GM15510 (cell line): ENCODE results near the gene SH2B2.

Experiments
- POLR2A ChIP-seq: IDR thresholded peaks from 3 replicates; pipeline ENCODE4 v1.6.1; 2011; ENCODE audit warnings: borderline replicate concordance; ENCODE audit not compliant: insufficient read length; ENCODE audit errors: extremely low read depth

Gene SH2B2

DNA sequence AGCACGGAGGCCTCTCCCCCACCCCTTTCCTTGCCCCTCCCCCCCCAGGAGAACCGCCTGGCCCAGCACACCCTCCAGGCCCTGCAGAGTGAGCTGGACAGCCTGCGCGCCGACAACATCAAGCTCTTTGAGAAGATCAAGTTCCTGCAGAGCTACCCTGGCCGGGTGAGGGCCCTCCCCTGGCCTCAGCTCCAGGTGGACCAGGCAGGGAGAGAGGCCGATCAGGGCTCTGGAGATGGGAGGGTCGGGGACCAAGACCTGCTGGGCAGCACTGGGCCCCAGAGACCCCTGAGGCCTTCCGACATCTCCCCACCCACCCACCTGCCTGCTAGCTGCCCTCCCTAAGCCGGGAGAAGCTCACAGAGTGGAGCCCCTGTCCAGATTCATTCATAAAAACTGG lies 8.8 kb upstream of the SH2B2 start:
- TF ChIP-seq POLR2A = no peak

DNA sequence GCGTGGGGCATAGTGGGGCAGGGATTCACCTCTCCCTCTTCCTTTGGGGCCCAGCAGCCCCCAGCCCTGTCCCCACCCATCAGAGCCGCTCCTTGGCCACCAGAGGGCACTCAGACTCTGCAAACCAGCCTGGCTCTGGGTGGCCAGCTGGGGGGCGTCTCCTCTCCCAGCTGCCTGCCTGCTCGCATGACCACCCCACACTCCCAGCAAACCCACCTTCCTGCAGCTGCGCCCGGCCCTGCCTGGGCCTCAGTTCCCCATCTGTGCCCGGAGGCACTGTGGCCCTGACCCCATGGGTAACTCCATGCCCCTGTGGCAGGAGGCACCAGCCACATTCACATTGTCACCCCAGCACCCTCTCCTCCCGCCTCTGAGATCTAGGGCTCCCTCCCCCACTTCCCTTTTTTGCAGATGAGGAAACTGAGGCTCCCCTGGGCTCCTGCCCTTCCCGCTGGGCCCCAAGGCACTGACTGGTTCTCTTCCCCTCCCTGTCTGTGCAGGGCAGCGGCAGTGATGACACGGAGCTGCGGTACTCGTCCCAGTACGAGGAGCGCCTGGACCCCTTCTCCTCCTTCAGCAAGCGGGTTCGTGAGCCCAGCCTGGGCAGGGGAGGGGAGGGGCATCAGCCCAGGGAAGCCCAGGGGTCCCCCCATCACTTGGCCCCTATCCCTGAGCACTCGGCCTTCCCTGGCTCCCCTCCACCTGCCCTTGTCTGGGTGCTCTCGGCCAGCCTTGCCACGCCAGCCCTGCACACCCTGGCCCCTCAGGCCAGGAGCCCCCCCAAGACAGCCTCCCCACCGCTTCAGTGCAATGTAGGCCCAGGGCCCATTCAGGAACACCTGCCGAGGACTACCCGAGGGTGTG lies 6.9 kb upstream of the SH2B2 start:
- TF ChIP-seq POLR2A = no peak

DNA sequence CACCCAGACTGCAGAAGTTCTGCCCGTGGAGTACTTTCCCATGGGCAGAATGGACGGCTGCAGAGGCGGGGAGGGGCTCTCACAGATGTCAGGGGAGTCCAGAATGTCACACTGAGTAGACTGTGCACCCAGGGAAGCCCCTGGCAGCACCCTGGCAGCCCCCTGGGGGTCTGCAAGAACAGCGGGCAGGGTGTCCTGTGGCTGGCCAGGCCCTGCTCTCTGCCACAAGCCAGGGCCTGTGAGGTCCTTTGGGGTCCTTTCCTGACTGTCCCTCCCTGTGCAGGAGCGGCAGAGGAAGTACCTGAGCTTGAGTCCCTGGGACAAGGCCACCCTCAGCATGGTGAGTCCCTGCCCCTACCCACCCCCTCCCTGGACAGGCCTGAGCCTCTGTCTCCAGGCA lies 6.1 kb upstream of the SH2B2 start:
- TF ChIP-seq POLR2A = no peak

DNA sequence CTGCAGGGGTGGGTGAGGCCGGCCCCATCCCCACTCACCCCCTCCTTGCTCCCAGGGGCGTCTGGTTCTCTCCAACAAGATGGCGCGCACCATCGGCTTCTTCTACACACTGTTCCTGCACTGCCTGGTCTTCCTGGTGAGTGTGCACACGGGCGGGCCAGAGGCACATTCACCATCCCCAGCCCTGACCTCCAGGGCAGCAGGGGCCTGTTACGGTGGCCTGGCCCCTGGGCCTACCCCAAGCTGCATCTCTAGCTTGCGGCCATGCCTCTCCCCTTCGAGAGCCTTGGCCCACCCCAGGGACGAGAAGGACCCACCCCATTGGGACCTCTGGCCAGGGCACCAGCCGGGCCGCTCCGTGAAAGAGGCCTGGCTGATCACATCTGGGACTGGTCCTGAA lies 4.9 kb upstream of the SH2B2 start:
- TF ChIP-seq POLR2A = no peak

DNA sequence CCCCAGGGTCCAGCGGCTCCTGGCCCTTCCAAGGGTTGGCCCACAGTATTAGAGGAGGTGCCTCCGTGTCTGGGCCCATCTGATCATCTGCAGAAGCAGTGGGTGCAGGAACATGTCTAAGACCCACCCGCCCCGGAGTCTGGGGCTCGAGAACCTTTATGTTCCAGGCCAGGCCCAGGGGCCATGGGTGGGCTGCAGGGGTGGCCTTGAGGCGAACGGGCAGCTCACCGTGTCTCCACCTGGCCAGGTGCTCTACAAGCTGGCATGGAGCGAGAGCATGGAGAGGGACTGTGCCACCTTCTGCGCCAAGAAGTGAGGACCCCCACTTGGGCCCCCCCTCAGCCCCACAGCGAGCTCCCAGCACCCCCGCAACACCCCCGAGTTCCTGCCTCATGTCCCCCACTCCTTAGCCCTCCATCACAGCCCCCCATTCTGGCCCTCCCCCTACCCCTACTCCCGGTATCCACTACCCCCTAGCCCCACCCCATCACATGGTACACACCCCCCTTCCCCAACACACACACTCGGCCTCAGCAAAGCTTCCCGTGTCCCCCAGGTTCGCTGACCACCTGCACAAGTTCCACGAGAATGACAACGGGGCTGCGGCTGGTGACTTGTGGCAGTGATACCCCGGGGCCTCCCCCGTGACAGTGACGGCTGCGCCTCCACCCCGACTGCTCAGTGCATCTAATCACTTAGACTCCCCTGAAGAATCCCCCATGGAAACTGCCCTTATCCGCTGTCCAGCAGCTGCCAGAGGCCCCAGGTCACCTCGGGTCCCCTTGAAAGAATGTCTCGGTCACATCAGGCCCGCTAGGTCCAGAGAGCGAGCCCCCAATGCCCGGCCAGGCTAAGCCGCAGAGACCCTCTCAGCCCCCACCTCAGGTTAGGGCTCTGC lies 4.0 kb upstream of the SH2B2 start:
- TF ChIP-seq POLR2A = no peak

DNA sequence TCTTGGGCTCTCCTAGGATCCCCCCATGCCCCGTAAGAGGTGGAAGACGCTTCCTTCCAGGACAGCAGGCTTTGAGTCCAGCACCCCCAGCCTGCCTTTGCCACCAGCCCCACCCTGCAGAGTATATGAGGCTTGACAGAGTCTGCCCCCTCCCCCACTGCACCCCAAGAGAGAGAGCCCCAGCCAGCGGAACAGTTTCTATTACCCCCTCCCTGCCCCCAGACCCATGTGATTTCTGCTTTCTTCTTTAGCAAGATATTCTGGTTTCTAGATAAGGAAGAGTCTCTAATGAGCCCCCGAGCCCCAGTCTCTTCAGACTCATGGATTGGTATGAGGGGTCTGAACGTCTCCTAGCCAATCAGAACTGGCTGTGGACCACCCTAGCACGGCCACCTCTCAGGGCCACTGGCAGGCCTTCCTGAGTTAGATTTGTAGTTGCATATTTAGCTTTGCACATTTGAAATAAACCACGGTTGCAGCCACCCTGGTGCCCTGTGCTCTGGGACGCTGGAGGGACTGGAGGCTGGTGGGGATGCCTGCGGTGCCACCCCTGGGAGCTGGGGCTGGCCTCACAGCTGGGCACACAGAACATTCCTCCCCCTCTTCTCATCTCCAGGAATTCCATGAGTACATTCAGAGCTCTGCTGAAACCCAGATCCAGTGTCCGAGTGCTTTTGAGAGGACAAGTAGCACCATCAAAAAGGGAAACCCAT lies 3.0 kb upstream of the SH2B2 start:
- TF ChIP-seq POLR2A = no peak

DNA sequence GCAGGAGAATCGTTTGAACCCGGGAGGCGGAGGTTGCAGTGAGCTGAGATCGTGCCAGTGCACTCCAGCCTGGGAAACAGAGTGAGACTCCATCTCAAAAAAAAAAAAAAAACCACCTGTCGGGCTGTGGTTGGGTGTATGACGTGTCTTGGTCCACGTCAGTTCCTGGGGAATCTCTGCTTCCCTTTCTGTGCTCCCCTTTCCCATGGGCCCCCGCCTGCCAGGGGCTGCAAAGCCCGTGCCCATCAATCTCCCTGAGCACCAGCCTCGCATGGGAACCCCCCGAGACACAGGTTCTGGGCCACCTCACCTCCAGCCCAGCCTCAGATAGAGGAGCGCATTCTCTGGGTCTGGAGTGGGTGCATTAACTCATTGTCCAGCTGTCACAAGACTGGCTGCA lies 2.3 kb upstream of the SH2B2 start:
- no peak for TF ChIP-seq POLR2A

DNA sequence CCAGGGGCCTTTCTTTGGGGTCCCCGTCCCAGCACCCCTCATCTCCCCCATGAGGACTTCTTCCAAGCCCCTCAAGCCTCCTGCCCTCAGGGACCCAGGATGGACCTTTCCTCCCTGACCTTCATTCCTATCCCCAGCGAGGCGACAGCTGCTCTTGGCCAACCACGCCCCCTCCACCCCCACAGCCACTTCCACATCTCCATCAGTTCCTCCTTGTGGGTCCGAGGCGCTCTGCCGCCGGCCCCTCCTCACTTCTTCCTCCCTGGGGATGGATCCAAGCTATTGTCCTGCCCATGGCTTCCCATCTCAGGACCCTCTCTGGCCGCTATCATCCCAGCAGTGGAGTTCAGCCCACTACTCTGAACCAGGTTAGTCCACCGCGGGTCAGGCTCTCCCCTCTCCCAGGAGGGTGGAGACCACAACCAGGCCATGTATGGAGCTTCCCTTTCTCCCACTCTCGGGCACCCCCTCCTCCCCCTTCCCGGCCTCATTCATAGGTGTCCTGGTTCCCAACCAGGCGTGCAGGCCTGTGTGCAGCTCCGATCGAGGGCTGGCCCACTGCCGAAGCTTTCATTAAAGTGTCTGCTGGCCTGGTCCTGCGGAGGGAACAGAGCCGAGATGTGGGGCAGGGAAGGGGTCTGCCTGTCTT lies 1.7 kb upstream of the SH2B2 start:
- no peak for TF ChIP-seq POLR2A

DNA sequence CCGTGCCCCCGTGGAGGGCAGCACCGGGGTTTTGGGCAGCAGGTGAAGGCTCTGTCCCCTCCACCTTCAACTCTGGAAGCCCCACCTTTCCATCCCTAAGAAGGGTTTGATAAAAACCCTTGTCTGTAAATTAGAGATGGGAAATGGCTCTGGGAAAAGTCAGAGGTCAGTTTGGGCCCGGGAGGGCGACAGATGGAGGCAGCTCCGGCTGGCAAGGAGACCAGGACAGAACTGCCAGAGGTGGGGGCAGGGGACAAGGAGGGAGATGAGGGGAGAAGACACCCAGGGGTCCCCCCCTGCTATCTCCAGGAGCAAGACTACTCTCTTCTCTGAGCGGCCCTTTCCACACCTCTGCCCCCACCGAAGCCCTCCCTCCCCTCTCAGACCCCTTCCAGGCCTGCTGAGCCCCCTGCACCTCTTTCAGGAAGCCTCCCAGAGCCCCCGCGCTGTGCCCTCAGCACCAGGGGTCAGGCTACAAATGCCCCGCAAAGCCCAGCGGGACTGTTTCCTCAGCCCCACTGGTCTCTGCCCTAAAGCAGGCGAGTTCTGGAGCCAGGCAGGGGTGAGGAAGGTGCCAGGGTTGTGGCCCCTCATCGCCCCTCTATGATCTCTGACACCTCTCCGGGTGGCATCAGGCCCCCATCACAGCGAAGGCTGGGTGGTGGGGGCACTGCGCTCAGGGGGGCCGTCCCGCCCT lies 980 bp upstream of the SH2B2 start:
- no peak for TF ChIP-seq POLR2A

DNA sequence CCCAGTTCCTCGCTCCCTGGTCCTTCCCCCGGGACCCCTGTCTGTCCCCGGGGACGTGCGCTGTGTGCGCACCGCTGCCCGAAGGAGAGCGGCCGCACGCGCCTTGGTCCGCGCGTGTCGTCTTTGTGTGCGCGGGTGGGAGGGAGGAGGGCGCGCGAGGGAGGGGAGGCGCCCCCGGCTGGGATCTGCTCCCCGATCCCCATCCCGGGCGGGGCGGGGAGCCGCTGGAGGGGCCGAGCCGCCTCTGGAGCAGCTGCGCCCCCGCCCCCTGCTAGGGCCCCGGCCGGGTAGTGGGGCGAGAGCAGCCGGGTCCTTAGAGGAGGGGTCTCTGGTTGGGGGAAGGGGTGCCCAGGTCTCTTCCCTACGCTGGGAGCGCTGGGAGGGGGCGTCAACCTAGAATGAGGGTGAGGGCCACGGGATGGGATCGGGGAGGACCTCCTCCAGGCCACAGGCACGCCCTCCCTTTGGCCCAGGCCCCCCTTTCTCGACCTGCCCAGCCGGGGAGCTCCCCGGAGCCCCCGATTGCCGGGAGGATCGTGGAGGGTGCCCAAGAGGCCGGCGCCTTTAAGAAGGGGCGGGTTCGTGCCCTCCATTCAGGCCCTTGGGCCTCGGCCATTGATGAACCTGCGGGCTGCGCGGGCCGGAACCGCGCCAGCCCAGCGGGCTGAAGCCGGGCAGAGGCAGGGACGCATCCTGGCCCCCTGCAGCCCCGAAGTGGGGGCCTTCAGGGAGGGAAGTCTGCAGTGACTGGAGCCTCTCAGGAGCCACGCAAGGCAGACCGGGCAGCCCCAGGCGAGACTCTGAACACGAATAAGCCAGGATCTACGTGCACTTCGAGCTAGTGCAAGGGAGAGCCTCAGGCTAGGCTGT lies 678 bp downstream of the SH2B2 start:
- TF ChIP-seq POLR2A = no peak

DNA sequence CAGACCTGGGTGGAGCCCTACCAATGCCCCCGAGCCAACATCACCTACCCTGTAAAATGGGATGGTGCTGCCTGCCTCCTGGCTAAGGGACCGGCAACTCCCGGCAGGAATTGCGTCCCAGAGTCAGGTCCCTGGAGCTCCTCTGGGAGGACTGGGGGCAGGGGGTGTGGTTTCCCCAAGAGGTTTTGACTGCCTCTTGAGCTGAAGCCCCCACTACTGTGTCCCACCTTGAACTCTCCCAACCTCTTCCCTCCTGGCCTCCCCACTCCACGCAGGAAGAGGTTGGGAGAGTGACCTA lies 1.3 kb downstream of the SH2B2 start:
- TF ChIP-seq POLR2A = no peak

DNA sequence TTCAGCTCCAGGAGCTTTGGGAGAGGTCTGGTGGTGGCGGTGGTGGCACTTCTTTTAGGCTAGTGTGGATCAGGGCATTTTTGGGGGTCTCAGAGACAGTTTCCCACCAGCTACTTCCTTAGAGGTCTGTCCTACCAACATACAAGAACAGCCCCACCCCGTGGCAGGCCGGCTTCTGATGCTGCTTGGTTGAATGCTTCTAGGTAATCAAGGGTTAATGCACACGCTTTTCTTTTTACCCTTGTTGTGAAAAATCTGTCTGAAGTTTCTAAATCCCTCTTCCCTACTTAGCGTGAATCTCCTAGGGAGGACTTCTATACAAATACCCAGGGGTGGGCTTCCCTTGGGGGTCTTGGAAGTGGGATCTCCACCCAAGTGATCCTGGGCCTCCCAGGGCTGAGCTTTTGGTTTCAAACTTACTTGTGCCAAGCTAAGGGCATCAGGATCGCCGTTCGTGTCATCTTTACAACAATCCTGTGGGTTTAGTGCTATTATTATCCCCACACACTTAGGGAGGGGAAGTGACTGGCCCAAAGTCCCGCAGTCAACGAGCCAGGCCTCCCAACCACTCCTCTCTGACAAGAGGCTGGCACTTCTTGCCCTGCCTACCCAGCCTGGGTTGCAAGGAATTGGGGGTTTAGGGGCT lies 1.7 kb downstream of the SH2B2 start:
- peak; percentile 4 for TF ChIP-seq POLR2A

DNA sequence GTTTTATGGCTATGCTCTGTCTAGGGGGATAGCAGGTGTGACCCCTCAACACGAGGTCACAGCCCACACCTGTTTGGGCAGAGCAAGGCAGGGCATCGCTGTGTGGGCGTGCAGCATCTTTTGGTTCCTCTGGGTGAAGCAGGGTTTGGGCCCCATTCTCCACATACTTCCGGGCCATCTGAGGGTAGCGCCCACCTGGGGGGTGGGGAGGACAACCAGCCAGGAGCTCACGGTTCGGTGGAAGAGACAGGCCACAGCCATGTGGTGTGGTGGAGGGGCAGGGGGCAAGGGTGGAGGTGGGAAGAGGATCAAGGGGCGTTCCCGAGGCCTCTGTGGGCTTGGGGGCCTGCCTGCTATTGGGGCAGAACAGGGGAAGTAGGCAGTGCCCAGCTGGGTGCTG lies 2.4 kb downstream of the SH2B2 start:
- TF ChIP-seq POLR2A = peak; percentile 8

DNA sequence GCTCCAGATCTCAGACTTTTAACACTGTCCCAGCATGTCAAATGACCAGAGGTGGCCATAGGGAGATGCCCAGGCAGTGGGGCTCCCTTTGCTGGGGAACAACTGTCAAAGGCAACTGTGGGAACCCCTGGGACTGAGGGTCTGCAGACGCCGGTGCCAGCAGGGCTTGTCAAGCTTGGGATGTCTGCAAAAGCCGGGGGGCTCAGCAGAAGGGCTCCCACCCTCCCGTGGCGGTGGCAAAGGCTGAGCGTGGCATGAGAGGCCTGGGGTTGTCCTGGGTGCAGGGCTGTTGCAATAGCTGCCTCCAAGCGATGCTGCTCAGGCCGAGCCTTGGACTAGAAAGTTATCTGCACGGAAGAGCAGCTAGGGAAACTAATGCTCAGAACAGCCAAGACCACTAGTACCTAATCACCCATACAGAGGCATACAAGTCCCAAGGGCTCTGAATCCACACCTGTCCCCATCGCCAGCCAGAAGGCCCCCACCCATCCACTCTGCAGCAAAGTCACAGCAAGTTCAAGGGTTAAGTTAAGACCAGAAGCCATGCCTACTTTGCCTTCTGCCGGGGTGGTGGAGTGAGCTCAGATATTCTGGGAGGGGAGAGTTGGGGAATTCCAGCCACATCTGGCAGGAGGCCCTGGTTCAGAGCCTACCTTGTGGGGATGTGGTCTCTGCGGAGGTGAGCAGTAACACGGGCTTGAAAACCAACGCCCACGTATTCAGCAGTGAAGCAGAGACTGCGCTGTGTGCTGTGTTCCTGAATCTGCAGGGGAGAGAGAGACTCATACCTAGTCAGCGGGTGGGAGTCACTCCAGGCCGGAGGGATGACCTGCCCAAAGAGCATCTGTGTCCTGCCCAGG lies 4.6 kb downstream of the SH2B2 start:
- no peak for TF ChIP-seq POLR2A
